ENCODE data around the gene CALHM6.

GRCh38 chr6:116465246-116465645 lies 4.1 kb downstream of the CALHM6 start:
- TF ChIP-seq PRDM15 (CRISPR knock-in tag; IDR thresholded peaks at IDR 0.05) (no peak), CTCF (IDR thresholded peaks at IDR 0.05) (no peak), ESRRA (CRISPR knock-in tag; IDR thresholded peaks at IDR 0.05; ENCODE audit: borderline replicate concordance) (no peak), TEAD4 (CRISPR knock-in tag; IDR thresholded peaks at IDR 0.05) (no peak)
